Heart right ventricle (tissue), 16 donors: ENCODE data around the gene SLC22A6. TPM values are rescaled to one million over a fixed set of nuclear protein-coding genes. Genes with fewer than 3 reads are reported as not detected.

Experiments
- ATAC-seq, 8 donors: fragments of 200-7000 bp; cut with Tn5 transposase; one replicate each; pipeline ENCODE4 v1.9.1; 2020; ENCODE audit warnings: mild to moderate bottlenecking in 8 of 8, moderate library complexity in 8 of 8, moderate number of reproducible peaks in 1 of 8
- DNase-seq, 2 donors: peaks; one replicate each; pipeline ENCODE4 v3.0.0-alpha.2; 2020
- H3K27ac ChIP-seq, 10 donors: fragments of 200-600 bp; sonication (generic) in 2 of 10; one replicate each; pipeline versions ENCODE4 v1.5.0 to v1.8.0; 2020 to 2022; ENCODE audit warnings: mild to moderate bottlenecking in 3 of 10
- H3K27me3 ChIP-seq, 7 donors: fragments of 200-600 bp; one replicate each; pipeline ENCODE4 v1.8.0; 2021 to 2022; ENCODE audit warnings: mild to moderate bottlenecking in 2 of 7
- H3K36me3 ChIP-seq, 9 donors: fragments of 200-600 bp; sonication (generic) in 1 of 9; one replicate each; pipeline versions ENCODE4 v1.5.0 to v1.8.0; 2020 to 2022; ENCODE audit warnings: mild to moderate bottlenecking in 2 of 9
- H3K4me1 ChIP-seq, 9 donors: fragments of 200-600 bp; sonication (generic) in 1 of 9; one replicate each; pipeline versions ENCODE4 v1.5.0 to v1.8.0; 2020 to 2022; ENCODE audit warnings: mild to moderate bottlenecking in 4 of 9
- H3K4me3 ChIP-seq, 10 donors: fragments of 200-600 bp; sonication (generic) in 2 of 10; one replicate each; pipeline versions ENCODE4 v1.5.0 to v1.8.0; 2020 to 2022; ENCODE audit warnings: mild to moderate bottlenecking in 7 of 10, moderate library complexity in 2 of 10
- H3K9me3 ChIP-seq, 11 donors: fragments of 200-600 bp in 10 of 11; sonication (generic) in 2 of 11; one replicate each; pipeline versions ENCODE4 v1.5.0 to v1.8.0; 2013 to 2022; ENCODE audit warnings: mild to moderate bottlenecking in 2 of 11, control low read depth in 1 of 11, moderate library complexity in 1 of 11
- WGBS, 2 donors: extraction: QIAGEN DNeasy Blood & Tissue Kit; methylation state at CpG; one replicate each; pipeline ENCODE4 v1.1.7; 2013; ENCODE audit warnings: inconsistent platforms in 1 of 2; 5-methylcytosine and 5-hydroxymethylcytosine counted together
- intact Hi-C, 10 donors: fragments of 100-400 bp; cut with DNase I; formaldehyde crosslinking; loops; one replicate each; pipeline versions ENCODE4 v1.11.1 to v1.14.2; 2022
- polyA plus RNA-seq, 2 donors: library from polyadenylated mRNA; stranded (reverse); fragments of 200-250 nt; gene quantifications; one replicate each; pipeline ENCODE4 v1.2.3, GENCODE V29; 2013
- total RNA-seq, 10 donors: library from RNA; stranded (reverse); fragmentation: NEBNext Ultra II Directional in 3 of 10; extraction: Animal tissue kit (Norgen Biotek cat#: 25700) in 3 of 10; gene quantifications; one replicate each; pipeline versions ENCODE4 v1.2.1 to v1.2.4, GENCODE V29; 2021 to 2023
- TF ChIP-seq, protein P1 (sequence below), 9 donors: fragments of 200-600 bp; sonication (generic) in 2 of 9; IDR thresholded peaks; one replicate each; pipeline versions ENCODE4 v1.5.0 to v1.8.0; 2021 to 2022; ENCODE audit warnings: antibody characterized with exemption in 9 of 9, mild to moderate bottlenecking in 5 of 9, moderate library complexity in 1 of 9
- donor health status: Arrhythmogenic right ventricular cardiomyopathy.
- donor health status: ischemic (EF 13 %, LVEDD 7.1; RV severe dilation, severe dysfunction).
- donor health status: healthy with polysubstance abuse.
- donor health status: DM: no; HTN: yes; CAD: no.
- donor health status: DM: no; HTN: no; CAD: no.
- donor health status: ischemic (EF 25% LVEDD 6.9; RV normal size, moderate dysfunction).
- donor health status: ischemic (EF 25% LVEDD 5.7; RV mildly dilated, moderate dysfunction).
- donor health status: healthy.
- donor health status: DM: yes; HTN: yes; CAD: no.
- donor health status: Ischemic cardiomyopathy.
- donor health status: ischemic (EF 35%, LVEDD 5.7; RV mildly dilated, moderate dysfunction).
- donor health status: nonischemic (EF 11% LVEDD 7.7; RV severe dilation, severe dysfunction).
- donor health status: DM: yes; HTN: yes; CAD: no.
- donor health status: PGD.
- donor health status: ischemic (EF 29% LVEDD 5.4; RV normal size, mild dysfunction).
- donor health status: nonischemic (EF 23%, LVEDD 6.1; RV moderate dilation, normal function).

SLC22A6 gene
- total and polyA plus RNA-seq, 12 donors, result not detected

DNA sequence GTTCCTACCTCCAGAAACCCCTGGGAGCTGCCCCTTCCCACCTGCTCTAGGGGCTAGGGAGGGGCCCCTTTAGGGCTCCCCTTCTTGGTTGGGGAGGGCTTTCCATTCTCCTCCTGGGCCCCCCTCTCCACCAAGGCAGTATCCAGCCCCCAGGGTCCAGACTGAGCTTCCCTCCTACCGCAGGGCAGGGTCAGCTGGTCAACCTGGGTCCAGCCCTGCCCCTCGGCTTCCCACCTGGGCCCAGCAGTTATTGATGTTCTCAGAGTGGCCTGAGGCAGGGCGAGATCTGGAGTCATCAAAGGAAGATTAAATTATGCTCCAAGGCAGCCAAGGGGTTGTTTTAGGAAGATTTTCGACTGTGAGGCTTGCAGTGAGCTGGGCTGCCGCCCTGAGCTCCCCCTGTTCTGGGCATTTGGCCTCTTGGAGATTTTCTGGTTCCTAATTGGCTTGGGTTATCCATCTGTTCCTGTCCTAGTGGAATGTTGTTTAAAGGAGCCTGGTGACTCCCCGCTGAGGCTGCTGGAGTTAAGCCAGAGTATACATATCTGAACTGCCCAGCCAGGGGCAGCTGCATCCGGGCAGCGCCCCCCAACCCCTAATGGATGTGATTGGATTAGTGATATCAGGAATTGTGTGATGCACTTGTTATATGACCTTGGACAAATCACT is 32.7 kb upstream of the SLC22A6 start:
- H3K27ac ChIP-seq, result no peak overlapping the region
- WGBS, 2 donors, result 42% methylated on average over 8 of the region's 8 CpGs
- no peak for DNase-seq
- peaks cover 0 to 16% (median 0%) of the 10 kb centered on the region in 9 donors for H3K4me1 ChIP-seq
- intact Hi-C loops, result no loop called here
- ATAC-seq, result no peak
- TF ChIP-seq, protein P1, sequence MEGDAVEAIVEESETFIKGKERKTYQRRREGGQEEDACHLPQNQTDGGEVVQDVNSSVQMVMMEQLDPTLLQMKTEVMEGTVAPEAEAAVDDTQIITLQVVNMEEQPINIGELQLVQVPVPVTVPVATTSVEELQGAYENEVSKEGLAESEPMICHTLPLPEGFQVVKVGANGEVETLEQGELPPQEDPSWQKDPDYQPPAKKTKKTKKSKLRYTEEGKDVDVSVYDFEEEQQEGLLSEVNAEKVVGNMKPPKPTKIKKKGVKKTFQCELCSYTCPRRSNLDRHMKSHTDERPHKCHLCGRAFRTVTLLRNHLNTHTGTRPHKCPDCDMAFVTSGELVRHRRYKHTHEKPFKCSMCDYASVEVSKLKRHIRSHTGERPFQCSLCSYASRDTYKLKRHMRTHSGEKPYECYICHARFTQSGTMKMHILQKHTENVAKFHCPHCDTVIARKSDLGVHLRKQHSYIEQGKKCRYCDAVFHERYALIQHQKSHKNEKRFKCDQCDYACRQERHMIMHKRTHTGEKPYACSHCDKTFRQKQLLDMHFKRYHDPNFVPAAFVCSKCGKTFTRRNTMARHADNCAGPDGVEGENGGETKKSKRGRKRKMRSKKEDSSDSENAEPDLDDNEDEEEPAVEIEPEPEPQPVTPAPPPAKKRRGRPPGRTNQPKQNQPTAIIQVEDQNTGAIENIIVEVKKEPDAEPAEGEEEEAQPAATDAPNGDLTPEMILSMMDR (IDR thresholded peaks at IDR 0.05), result no peak
- no peaks in the 10 kb centered on the region for H3K9me3 ChIP-seq
- peaks cover 0 to 36% (median 4%) of the 10 kb centered on the region in 7 donors for H3K27me3 ChIP-seq
- no peak overlapping the region for H3K4me3 ChIP-seq
- H3K36me3 ChIP-seq, result no peaks in the 10 kb centered on the region

DNA sequence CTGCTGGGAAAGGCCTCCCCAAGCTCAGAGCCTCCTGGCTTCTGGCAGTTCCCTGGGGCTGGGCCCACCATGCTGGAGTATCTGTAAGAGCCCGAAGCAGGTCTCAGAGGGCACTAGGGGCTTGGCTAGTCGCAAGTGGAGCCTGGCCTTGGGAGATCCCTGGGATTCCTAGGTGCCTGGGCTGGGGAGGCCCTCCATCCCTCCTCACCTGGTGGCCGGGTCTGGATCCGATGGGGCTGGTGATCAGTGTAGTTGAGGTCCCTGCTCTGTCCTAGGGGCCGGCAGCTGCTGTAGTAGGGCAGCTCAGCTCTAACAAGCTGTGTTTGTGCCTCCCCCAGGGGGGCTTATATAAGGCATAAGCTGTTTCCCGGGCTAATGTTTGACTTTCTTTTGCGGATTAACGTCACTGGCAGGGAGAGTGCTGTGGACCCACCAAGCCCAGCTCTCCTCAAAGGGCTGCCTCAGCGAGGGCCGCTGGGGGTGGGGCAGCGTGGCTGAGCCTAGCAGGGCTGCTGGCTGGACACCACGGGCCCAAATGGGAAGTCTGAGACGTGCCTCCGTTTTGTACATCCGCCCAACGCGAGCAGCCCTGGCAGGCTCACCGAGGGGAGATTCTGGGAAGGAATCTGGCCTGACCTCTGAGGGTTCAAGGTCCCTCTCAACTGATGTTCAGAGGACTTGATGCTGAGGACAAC is 30.9 kb upstream of the SLC22A6 start, which contains the start of gene SLC22A8:
TSS of gene SLC22A8 (minus strand) at position 321 of the 695 bp plus-strand sequence. CDS start 883 bp downstream, outside the sequence.
- H3K9me3 ChIP-seq, result no peaks in the 10 kb centered on the region
- H3K27ac ChIP-seq, result no peak within 1 kb of the TSS
- DNase-seq (no peak), ATAC-seq (peak in 5 of 8 donors; percentile 12 to 69 (median 59))
- intact Hi-C loops, result no loop called here
- TF ChIP-seq, protein P1 (IDR thresholded peaks at IDR 0.05), result no peak
- no peak within 1 kb of the TSS for H3K4me3 ChIP-seq
- no peaks in the 10 kb centered on the region for H3K36me3 ChIP-seq
- WGBS, 2 donors, result 52 to 58% methylated on average over 18 of the region's 18 CpGs
- H3K4me1 ChIP-seq, result peaks cover 0 to 16% (median 0%) of the 10 kb centered on the region in 9 donors
- H3K27me3 ChIP-seq, result peaks cover 0 to 30% (median 4%) of the 10 kb centered on the region in 7 donors

DNA sequence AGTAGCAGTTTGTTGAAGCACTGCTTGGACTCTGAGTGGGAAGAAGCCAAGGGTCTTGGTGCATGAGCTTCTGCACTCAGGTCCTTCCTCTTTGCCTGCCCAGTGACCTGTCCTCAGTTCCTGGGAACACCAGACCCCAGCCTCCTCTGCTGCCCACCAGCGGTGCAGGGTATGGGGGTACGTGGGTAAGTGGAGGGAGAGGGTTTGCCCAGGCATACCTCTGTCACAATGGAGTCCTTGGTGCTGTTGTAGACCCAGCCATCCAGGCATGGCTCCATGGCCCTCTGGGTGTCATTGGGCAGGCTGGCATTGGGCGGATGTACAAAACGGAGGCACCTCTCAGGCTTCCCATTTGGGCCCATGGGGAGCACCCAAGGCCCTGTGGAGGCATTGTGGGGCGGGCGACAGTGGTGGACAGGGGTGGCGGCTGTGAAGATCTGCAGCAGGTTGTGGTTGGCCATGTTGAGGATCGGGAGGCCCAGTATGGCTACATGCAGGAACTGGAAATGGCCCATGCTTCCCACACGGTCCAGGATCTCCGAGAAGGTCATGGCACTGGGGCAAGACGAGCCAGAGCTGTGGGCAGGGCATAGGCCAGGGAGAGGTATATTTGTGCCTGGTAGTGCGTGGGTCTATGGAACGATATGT is 29.8 kb upstream of the SLC22A6 start:
- DNase-seq (no peak), ATAC-seq (no peak)
- Histone ChIP-seq H3K4me3 (no peak overlapping the region), H3K36me3 (no peaks in the 10 kb centered on the region), H3K9me3 (no peaks in the 10 kb centered on the region), H3K27ac (no peak overlapping the region), H3K4me1 (peaks cover 0 to 16% (median 0%) of the 10 kb centered on the region in 9 donors), H3K27me3 (peaks cover 0 to 30% (median 4%) of the 10 kb centered on the region in 7 donors)
- TF ChIP-seq, protein P1 (IDR thresholded peaks at IDR 0.05), result no peak
- intact Hi-C loops, result no loop called here
- 90 to 94% methylated on average over 13 of the region's 13 CpGs for WGBS, 2 donors

DNA sequence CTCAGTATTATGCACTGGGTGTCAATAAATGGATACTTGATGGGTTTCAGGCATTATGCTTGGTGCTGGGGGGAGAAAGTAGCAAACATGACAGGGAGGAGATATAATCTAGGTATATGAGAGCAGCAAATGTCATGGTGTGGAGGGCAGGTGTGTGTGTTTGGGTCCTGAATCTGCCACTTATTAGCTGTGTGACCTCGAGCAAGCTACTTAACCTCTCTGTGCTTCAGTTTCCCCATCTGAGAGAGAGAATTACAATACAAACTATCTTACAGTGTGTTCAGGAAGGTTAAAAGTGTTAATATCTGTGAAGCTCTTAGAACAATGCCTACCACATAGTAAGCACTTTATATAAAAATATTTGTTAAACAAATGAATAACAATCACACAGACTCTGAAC is 28.1 kb upstream of the SLC22A6 start:
- Histone ChIP-seq H3K9me3 (no peaks in the 10 kb centered on the region), H3K4me3 (no peak overlapping the region), H3K27me3 (peaks cover 0 to 29% (median 0%) of the 10 kb centered on the region in 7 donors), H3K36me3 (no peaks in the 10 kb centered on the region), H3K4me1 (peaks cover 0 to 19% (median 0%) of the 10 kb centered on the region in 9 donors), H3K27ac (no peak overlapping the region)
- TF ChIP-seq, protein P1 (IDR thresholded peaks at IDR 0.05), result no peak
- ATAC-seq (no peak), DNase-seq (no peak)
- intact Hi-C loops, result no loop called here
- 86 to 100% methylated on average over 1 of the region's 1 CpG for WGBS, 2 donors
